Esophagus muscularis mucosa (tissue), 4 donors: ENCODE data around the gene GCLC. TPM values are rescaled to one million over a fixed set of nuclear protein-coding genes. Genes with fewer than 3 reads are reported as not detected.
"Not testable (repeated sequence)": the region's sequence is repeated elsewhere in the genome, so short reads cannot be mapped to it uniquely, and the experiment has no call there.

Experiments
- DNase-seq: peaks from one replicate; pipeline ENCODE4 v3.0.0-alpha.2; 2017; ENCODE audit errors: extremely low spot score
- H3K27ac ChIP-seq, 4 donors: fragments of 200-600 bp; sonication (generic); replicated peaks in 1 of 4; 1 replicate in 3 of 4; 2 replicates in 1 of 4; pipeline ENCODE4 v1.5.1; 2016 to 2019; ENCODE audit warnings: mild to moderate bottlenecking in 1 of 4
- H3K27me3 ChIP-seq, 4 donors: fragments of 200-600 bp; sonication (generic); one replicate each; pipeline versions ENCODE4 v1.5.1 to v1.6.0; 2016 to 2019
- H3K36me3 ChIP-seq, 4 donors: fragments of 200-600 bp; sonication (generic); one replicate each; pipeline ENCODE4 v1.5.1; 2016 to 2019
- H3K4me1 ChIP-seq, 4 donors: fragments of 200-600 bp; sonication (generic); one replicate each; pipeline ENCODE4 v1.5.1; 2016 to 2019
- H3K4me3 ChIP-seq, 4 donors: fragments of 200-600 bp; sonication (generic); 1 replicate in 2 of 4; 2 replicates in 2 of 4; pipeline ENCODE4 v1.5.1; 2016 to 2019; ENCODE audit warnings: mild to moderate bottlenecking in 4 of 4, moderate library complexity in 1 of 4
- H3K9me3 ChIP-seq, 4 donors: fragments of 200-600 bp; sonication (generic); 1 replicate in 3 of 4; 2 replicates in 1 of 4; pipeline ENCODE4 v1.5.1; 2016 to 2019
- CTCF ChIP-seq, 3 experiments: fragments of 200-600 bp in 2 of 3; fragments of 450-650 bp in 1 of 3; sonication (generic) in 2 of 3; IDR thresholded peaks; one replicate each; pipeline ENCODE4 v1.5.1; 2017 to 2019; ENCODE audit warnings: antibody characterized with exemption in 3 of 3, mild to moderate bottlenecking in 2 of 3, moderate library complexity in 1 of 3
- EP300 ChIP-seq: sonication (generic); formaldehyde crosslinking; IDR thresholded peaks from one replicate; pipeline ENCODE4 v1.6.1; 2017; ENCODE audit warnings: antibody characterized with exemption
- POLR2A ChIP-seq: fragments of 450-650 bp; IDR thresholded peaks from one replicate; pipeline ENCODE4 v1.6.1; 2017; ENCODE audit warnings: antibody characterized with exemption, moderate library complexity, mild to moderate bottlenecking, low read depth
- POLR2AphosphoS5 ChIP-seq, 2 donors: sonication (generic); formaldehyde crosslinking; IDR thresholded peaks; one replicate each; pipeline ENCODE4 v1.6.1; 2017; ENCODE audit warnings: antibody characterized with exemption in 2 of 2
- WGBS: methylation state at CpG from one replicate; pipeline ENCODE4 v1.1.5; 2018; 5-methylcytosine and 5-hydroxymethylcytosine counted together
- intact Hi-C: fragments of 100-400 bp; cut with DNase I; formaldehyde crosslinking; loops from one replicate; pipeline ENCODE4 v1.15.1; 2023
- total RNA-seq, 4 donors: library from RNA; depleted of rRNA; stranded (reverse); fragments of >200 nt; gene quantifications; one replicate each; pipeline versions ENCODE4 v1.1.0 to v1.2.1, GENCODE V29; 2016

The GCLC gene
- total RNA-seq, 4 donors from 2014 or later = 57.7 to 70.8 (median 64.6) TPM

- DNase-seq = no peak
- H3K4me3 ChIP-seq = no peak overlapping the region
- no peak for TF ChIP-seq EP300
- no peak for TF ChIP-seq POLR2AphosphoS5 (IDR thresholded peaks at IDR 0.05)
- TF ChIP-seq CTCF (IDR thresholded peaks at IDR 0.05) = no peak
- no peak for TF ChIP-seq POLR2A
- H3K4me1 ChIP-seq = peaks cover 6 to 19% (median 17%) of the 10 kb centered on the region in 4 donors
- H3K36me3 ChIP-seq = no peaks in the 10 kb centered on the region
- H3K9me3 ChIP-seq = no peaks in the 10 kb centered on the region
- intact Hi-C loops = loop anchor here (5.0 to 10.0 kb wide), 2 partner anchors 119 to 376 kb away; no protein-coding TSS in a partner anchor
- 61% methylated on average over 10 of the region's 10 CpGs for WGBS
- no peaks in the 10 kb centered on the region for H3K27me3 ChIP-seq
- peak overlapping the region in 2 of 4 donors; percentile 0 to 58 for H3K27ac ChIP-seq
Measured at GRCh38 chr6:53483423-53484353, 61.2 kb downstream of the GCLC start.

DNA sequence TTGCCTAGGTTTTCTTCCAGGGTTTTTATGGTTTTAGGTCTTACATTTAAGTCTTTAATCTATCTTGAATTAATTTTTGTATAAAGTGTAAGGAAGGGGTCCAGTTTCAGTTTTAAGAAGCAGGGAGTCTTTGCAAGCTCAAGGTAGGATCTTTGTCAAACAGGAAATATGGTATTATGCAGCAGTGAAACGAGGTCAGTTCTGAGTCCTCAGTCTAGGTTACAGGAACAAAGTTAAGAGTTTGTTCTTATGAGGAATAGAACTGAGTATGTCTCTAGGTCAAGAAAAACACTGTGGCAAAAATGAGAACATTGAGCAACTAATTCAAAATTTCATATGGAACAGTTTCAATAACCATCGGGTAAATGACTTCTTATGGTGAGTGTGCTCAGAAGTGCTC, 63.6 kb downstream of the GCLC start:
- TF ChIP-seq EP300 = no peak
- no peak for TF ChIP-seq CTCF (IDR thresholded peaks at IDR 0.05)
- TF ChIP-seq POLR2AphosphoS5 (IDR thresholded peaks at IDR 0.05) = no peak
- TF ChIP-seq POLR2A = no peak
- intact Hi-C loops = loop anchor here (5.0 to 10.0 kb wide), 2 partner anchors 117 to 374 kb away; no protein-coding TSS in a partner anchor
- no peak overlapping the region for H3K27ac ChIP-seq
- 72% methylated on average over 2 of the region's 2 CpGs for WGBS
- H3K9me3 ChIP-seq = no peaks in the 10 kb centered on the region
- H3K4me1 ChIP-seq = peaks cover 6 to 19% (median 17%) of the 10 kb centered on the region in 4 donors
- DNase-seq = no peak
- H3K27me3 ChIP-seq = no peaks in the 10 kb centered on the region
- H3K4me3 ChIP-seq = no peak overlapping the region
- H3K36me3 ChIP-seq = no peaks in the 10 kb centered on the region

GRCh38 chr6:53480774-53481173, 64.1 kb downstream of the GCLC start:
- H3K4me1 ChIP-seq = peaks cover 6 to 19% (median 17%) of the 10 kb centered on the region in 4 donors
- not testable (repeated sequence) for H3K27ac ChIP-seq, DNase-seq, H3K9me3 ChIP-seq, H3K27me3 ChIP-seq, H3K36me3 ChIP-seq, H3K4me3 ChIP-seq
- intact Hi-C loops = loop anchor here (5.0 to 10.0 kb wide), 2 partner anchors 116 to 373 kb away; no protein-coding TSS in a partner anchor
- 87% methylated on average over 4 of the region's 4 CpGs for WGBS

DNA sequence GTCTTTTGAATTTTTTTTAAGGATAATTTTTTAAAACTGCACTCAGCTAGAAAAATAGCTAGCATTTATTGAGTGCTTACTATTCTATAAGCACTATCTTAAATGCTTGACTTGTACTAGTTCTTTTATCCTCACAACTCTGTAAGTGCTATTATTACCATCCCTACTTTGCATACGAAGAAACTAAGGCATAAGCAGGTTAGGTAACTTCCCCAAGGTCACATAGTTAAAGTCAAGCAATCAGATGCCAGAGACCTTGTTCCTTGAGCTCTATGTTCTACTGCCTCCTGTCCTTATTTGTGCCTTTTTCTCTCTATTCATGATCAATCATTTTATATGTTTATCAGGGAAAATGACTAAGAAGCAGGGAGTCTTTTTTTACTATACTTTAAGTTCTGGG, 65.0 kb downstream of the GCLC start:
- intact Hi-C loops = loop anchor here (5.0 to 10.0 kb wide), 3 partner anchors 115 to 373 kb away; no protein-coding TSS in a partner anchor
- no peak for TF ChIP-seq POLR2A
- TF ChIP-seq EP300 = no peak
- TF ChIP-seq POLR2AphosphoS5 (IDR thresholded peaks at IDR 0.05) = no peak
- no peak for TF ChIP-seq CTCF (IDR thresholded peaks at IDR 0.05)
- 79% methylated on average over 1 of the region's 1 CpG for WGBS

GRCh38 chr6:53476964-53477363, 67.9 kb downstream of the GCLC start:
- Histone ChIP-seq H3K27ac (no peak overlapping the region), H3K27me3 (no peaks in the 10 kb centered on the region), H3K36me3 (no peaks in the 10 kb centered on the region), H3K9me3 (no peaks in the 10 kb centered on the region), H3K4me1 (no peaks in the 10 kb centered on the region), H3K4me3 (no peak overlapping the region)
- intact Hi-C loops = loop anchor here (10.0 kb wide), 1 partner anchor 202 kb away; no protein-coding TSS in a partner anchor
- WGBS = 88% methylated on average over 1 of the region's 1 CpG
- no peak for DNase-seq
- TF ChIP-seq POLR2A = no peak
- no peak for TF ChIP-seq EP300
- no peak for TF ChIP-seq CTCF (IDR thresholded peaks at IDR 0.05)
- no peak for TF ChIP-seq POLR2AphosphoS5 (IDR thresholded peaks at IDR 0.05)

More for the DNA sequence above, 65.0 kb downstream of the GCLC start:
- no peak for DNase-seq
- H3K27me3 ChIP-seq = no peaks in the 10 kb centered on the region
- no peaks in the 10 kb centered on the region for H3K9me3 ChIP-seq
- no peak overlapping the region for H3K4me3 ChIP-seq
- H3K36me3 ChIP-seq = no peaks in the 10 kb centered on the region
- peaks cover 2 to 17% (median 15%) of the 10 kb centered on the region in 4 donors for H3K4me1 ChIP-seq
- H3K27ac ChIP-seq = no peak overlapping the region
